ENCODE data around the gene METTL3. TPM values are rescaled to one million over a fixed set of nuclear protein-coding genes. Genes with fewer than 3 reads are reported as not detected.

METTL3 gene
- total and polyA plus RNA-seq, 2 of the 13 experiments (the other 11 are each of a cell fraction or from before 2014, with no cell fraction given): 123 to 130 TPM

- TF ChIP-seq, protein P1, sequence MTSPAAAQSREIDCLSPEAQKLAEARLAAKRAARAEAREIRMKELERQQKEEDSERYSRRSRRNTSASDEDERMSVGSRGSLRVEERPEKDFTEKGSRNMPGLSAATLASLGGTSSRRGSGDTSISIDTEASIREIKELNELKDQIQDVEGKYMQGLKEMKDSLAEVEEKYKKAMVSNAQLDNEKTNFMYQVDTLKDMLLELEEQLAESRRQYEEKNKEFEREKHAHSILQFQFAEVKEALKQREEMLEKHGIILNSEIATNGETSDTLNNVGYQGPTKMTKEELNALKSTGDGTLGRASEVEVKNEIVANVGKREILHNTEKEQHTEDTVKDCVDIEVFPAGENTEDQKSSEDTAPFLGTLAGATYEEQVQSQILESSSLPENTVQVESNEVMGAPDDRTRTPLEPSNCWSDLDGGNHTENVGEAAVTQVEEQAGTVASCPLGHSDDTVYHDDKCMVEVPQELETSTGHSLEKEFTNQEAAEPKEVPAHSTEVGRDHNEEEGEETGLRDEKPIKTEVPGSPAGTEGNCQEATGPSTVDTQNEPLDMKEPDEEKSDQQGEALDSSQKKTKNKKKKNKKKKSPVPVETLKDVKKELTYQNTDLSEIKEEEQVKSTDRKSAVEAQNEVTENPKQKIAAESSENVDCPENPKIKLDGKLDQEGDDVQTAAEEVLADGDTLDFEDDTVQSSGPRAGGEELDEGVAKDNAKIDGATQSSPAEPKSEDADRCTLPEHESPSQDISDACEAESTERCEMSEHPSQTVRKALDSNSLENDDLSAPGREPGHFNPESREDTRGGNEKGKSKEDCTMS (CRISPR knock-in tag; conservative IDR thresholded peaks at IDR 0.05): no peak
- TF ChIP-seq ZNF790 (CRISPR knock-in tag; IDR thresholded peaks at IDR 0.05; ENCODE audit: borderline replicate concordance): no peak
- TF ChIP-seq, protein P2, sequence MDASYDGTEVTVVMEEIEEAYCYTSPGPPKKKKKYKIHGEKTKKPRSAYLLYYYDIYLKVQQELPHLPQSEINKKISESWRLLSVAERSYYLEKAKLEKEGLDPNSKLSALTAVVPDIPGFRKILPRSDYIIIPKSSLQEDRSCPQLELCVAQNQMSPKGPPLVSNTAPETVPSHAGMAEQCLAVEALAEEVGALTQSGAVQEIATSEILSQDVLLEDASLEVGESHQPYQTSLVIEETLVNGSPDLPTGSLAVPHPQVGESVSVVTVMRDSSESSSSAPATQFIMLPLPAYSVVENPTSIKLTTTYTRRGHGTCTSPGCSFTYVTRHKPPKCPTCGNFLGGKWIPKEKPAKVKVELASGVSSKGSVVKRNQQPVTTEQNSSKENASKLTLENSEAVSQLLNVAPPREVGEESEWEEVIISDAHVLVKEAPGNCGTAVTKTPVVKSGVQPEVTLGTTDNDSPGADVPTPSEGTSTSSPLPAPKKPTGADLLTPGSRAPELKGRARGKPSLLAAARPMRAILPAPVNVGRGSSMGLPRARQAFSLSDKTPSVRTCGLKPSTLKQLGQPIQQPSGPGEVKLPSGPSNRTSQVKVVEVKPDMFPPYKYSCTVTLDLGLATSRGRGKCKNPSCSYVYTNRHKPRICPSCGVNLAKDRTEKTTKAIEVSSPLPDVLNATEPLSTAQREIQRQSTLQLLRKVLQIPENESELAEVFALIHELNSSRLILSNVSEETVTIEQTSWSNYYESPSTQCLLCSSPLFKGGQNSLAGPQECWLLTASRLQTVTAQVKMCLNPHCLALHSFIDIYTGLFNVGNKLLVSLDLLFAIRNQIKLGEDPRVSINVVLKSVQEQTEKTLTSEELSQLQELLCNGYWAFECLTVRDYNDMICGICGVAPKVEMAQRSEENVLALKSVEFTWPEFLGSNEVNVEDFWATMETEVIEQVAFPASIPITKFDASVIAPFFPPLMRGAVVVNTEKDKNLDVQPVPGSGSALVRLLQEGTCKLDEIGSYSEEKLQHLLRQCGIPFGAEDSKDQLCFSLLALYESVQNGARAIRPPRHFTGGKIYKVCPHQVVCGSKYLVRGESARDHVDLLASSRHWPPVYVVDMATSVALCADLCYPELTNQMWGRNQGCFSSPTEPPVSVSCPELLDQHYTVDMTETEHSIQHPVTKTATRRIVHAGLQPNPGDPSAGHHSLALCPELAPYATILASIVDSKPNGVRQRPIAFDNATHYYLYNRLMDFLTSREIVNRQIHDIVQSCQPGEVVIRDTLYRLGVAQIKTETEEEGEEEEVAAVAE (CRISPR knock-in tag; IDR thresholded peaks at IDR 0.05; ENCODE audit: borderline replicate concordance): peak; percentile 94
- peak; percentile 52; the same call in 1 of the 2 replicates for TF ChIP-seq FOXP4 (CRISPR knock-in tag; IDR thresholded peaks at IDR 0.05)
- TF ChIP-seq TOE1 (CRISPR knock-in tag; IDR thresholded peaks at IDR 0.05): no peak; the same call in 1 of the 2 replicates
- TF ChIP-seq SAP130 (CRISPR knock-in tag; IDR thresholded peaks at IDR 0.05; ENCODE audit: low read depth): peak; percentile 100
- TF ChIP-seq, protein P3, sequence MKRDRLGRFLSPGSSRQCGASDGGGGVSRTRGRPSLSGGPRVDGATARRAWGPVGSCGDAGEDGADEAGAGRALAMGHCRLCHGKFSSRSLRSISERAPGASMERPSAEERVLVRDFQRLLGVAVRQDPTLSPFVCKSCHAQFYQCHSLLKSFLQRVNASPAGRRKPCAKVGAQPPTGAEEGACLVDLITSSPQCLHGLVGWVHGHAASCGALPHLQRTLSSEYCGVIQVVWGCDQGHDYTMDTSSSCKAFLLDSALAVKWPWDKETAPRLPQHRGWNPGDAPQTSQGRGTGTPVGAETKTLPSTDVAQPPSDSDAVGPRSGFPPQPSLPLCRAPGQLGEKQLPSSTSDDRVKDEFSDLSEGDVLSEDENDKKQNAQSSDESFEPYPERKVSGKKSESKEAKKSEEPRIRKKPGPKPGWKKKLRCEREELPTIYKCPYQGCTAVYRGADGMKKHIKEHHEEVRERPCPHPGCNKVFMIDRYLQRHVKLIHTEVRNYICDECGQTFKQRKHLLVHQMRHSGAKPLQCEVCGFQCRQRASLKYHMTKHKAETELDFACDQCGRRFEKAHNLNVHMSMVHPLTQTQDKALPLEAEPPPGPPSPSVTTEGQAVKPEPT (CRISPR knock-in tag; IDR thresholded peaks at IDR 0.05; ENCODE audit: low read depth): peak; percentile 84
- peak; percentile 84 for TF ChIP-seq ZBTB21 (CRISPR knock-in tag; IDR thresholded peaks at IDR 0.05)
- peak; percentile 93 for TF ChIP-seq ZBTB38 (CRISPR knock-in tag; IDR thresholded peaks at IDR 0.05)
- no peak for TF ChIP-seq NFE2 (CRISPR knock-in tag; IDR thresholded peaks at IDR 0.05)
- 0 out of 2 replicates have a peak, but pooled peaks have one; percentile 22 for TF ChIP-seq DNMT3B (CRISPR knock-in tag; conservative IDR thresholded peaks at IDR 0.05)
- TF ChIP-seq PAX8 (CRISPR knock-in tag; IDR thresholded peaks at IDR 0.05; ENCODE audit: borderline replicate concordance): 0 out of 2 replicates have a peak, but pooled peaks have one; percentile 1
- TF ChIP-seq, protein P4, sequence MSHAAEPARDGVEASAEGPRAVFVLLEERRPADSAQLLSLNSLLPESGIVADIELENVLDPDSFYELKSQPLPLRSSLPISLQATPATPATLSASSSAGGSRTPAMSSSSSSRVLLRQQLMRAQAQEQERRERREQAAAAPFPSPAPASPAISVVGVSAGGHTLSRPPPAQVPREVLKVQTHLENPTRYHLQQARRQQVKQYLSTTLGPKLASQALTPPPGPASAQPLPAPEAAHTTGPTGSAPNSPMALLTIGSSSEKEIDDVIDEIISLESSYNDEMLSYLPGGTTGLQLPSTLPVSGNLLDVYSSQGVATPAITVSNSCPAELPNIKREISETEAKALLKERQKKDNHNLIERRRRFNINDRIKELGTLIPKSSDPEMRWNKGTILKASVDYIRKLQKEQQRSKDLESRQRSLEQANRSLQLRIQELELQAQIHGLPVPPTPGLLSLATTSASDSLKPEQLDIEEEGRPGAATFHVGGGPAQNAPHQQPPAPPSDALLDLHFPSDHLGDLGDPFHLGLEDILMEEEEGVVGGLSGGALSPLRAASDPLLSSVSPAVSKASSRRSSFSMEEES (CRISPR knock-in tag; IDR thresholded peaks at IDR 0.05): peak; percentile 90; the same call in 1 of the 2 replicates
- 0 out of 2 replicates have a peak, but pooled peaks have one; percentile 4 for TF ChIP-seq POLR2AphosphoS2 (IDR thresholded peaks at IDR 0.05; ENCODE audit: low read depth, low read length)
- TF ChIP-seq KLF16 (CRISPR knock-in tag; IDR thresholded peaks at IDR 0.05): peak; percentile 81 to 97; a peak in 3 of 4 replicates
These were observed at the start of gene METTL3 (continued) for GRCh38 chr14:21510735-21511657.
